Stimulated activated naive CD4-positive, alpha-beta T cell (primary cell): ENCODE data around the gene SUPT6H.
A peak's percentile ranks its signal among the peaks of the same experiment; 100 is the strongest.

Experiments used
- DNase-seq, 6 experiments: peaks; one replicate each; lab custom pipeline; 2025; lab: John Stamatoyannopoulos, UW

Gene SUPT6H

DNA sequence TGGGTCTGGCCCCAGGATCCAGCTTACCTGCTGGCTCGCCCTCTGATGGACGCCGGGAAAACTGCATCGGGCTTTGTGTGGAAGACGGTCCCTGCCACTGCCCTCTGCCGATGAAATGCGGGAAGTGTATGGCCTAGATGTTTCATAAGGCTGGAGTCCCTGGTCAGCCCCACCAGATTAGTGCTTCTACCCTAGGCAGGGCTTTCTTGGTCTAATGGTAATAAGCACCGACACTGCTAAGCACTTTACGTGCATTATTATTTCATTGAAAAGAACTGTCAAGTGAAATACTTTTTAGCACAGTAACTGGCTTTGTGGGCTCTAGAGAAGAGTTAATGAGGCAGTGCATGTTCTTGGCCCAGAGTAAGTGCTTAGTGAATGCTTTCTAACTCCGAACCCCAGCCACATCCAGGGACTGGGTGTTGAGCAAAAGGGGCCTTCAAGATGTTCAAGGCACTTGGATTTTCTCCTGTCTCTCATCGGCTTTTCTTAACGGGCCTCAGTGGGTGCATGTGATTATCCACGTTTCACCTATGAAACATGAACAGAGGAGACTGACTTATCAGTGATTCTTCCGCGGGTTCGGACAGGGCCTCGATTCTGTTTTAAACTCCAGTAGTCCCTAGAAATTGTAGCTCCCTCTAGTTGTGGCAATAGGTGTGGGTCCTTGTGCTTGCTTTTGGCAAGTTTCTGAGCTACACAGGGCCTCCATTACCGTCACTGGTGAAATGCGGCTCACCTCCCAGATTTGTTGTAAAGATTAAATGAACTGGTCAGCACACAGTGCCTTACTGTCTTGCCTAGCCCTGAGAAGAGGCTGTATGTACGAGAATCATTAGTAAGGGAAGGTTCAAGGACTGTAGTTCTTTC is 88.4 kb downstream of the SUPT6H start:
- DNase-seq, result peak; percentile 72 to 86 (median 82)

GRCh38 chr17:28751600-28752366 is 89.8 kb downstream of the SUPT6H start:
- no peak for DNase-seq
